K562 (cell line): ENCODE results near the gene TMEM150C. TPM values are rescaled to one million over a fixed set of nuclear protein-coding genes. Genes with fewer than 3 reads are reported as not detected.

ENCODE experiments used
- ATAC-seq: fragments of 200-7000 bp; cut with Tn5 transposase; 3 replicates; pipeline ENCODE4 v1.9.1; 2020; ENCODE audit warnings: moderate library complexity
- BruUV-seq: library from RNA; stranded (reverse); fragments of 400-500 nt; replicated peaks from 2 replicates; lab custom pipeline; 2021; lab: Mats Ljungman, UMichigan
- CTCF ChIA-PET: fragments of 300-600 bp; formaldehyde crosslinking; extraction: SDS; loops from one replicate; lab custom pipeline; 2021; ENCODE audit warnings: low intra/inter-chr PET ratio; lab: Yijun Ruan, JAX
- POLR2A ChIA-PET: fragments of 300-600, 350-650 bp; sonication (Branson Sonifier 250); formaldehyde crosslinking; extraction: SDS; loops from one replicate; lab custom pipeline; 2021; ENCODE audit warnings: antibody characterized with exemption, inconsistent platforms; lab: Yijun Ruan, JAX
- DNase-seq, 4 experiments: peaks; one replicate each; pipeline versions ENCODE4 v3.0.0 to v3.0.0-alpha.2; 2011 to 2018; ENCODE audit warnings: low spot score in 3 of 4, mixed read lengths in 3 of 4; ENCODE audit errors: extremely low read depth in 1 of 4
- FAIRE-seq: peaks from 2 replicates; lab custom pipeline; 2011; peaks lifted over from hg19 to GRCh38; lab: Jason Lieb, UNC
- H2AFZ ChIP-seq: 2 replicates; pipeline ENCODE4 v1.6.0; 2011; ENCODE audit warnings: low read depth, low read length, control low read depth, inconsistent platforms
- H3K27ac ChIP-seq: fragments of 200-600 bp; 3 replicates; pipeline ENCODE4 v1.8.0; 2011; ENCODE audit warnings: low read depth, mild to moderate bottlenecking, control low read depth, inconsistent platforms, low read length, moderate library complexity, mixed read lengths; ENCODE audit errors: extremely low read depth
- H3K27me3 ChIP-seq, 2 experiments: fragments of 300-600 bp in 1 of 2; 2 replicates in 1 of 2; 3 replicates in 1 of 2; pipeline versions ENCODE4 v1.6.0 to v1.8.0; 2011; ENCODE audit warnings: inconsistent platforms in 2 of 2, low read length in 2 of 2, mild to moderate bottlenecking in 1 of 2, mixed read lengths in 1 of 2, moderate library complexity in 1 of 2; ENCODE audit not compliant: control insufficient read depth in 2 of 2, insufficient read depth in 2 of 2
- H3K36me3 ChIP-seq: fragments of 300-600 bp; 3 replicates; pipeline ENCODE4 v1.8.0; 2011; ENCODE audit warnings: mild to moderate bottlenecking, low read length, inconsistent platforms; ENCODE audit not compliant: control insufficient read depth, insufficient read depth
- H3K4me1 ChIP-seq, 2 experiments: fragments of 200-600 bp in 1 of 2; replicated peaks in 1 of 2; 2 replicates in 1 of 2; 3 replicates in 1 of 2; pipeline versions ENCODE4 v1.5.1 to v1.8.0; 2011; ENCODE audit warnings: inconsistent platforms in 2 of 2, low read length in 2 of 2, mild to moderate bottlenecking in 1 of 2, mixed read lengths in 1 of 2, moderate library complexity in 1 of 2; ENCODE audit not compliant: control insufficient read depth in 2 of 2, insufficient read depth in 2 of 2
- H3K4me2 ChIP-seq: 2 replicates; pipeline ENCODE4 v1.6.1; 2011; ENCODE audit warnings: low read length, control low read depth, inconsistent platforms, mixed read lengths; ENCODE audit not compliant: insufficient read depth
- H3K4me3 ChIP-seq: fragments of 200-600 bp; sonication (generic), shearing (Covaris generic); 2 replicates; pipeline ENCODE4 v1.5.1; 2016; ENCODE audit warnings: control low read depth, inconsistent platforms
- H3K79me2 ChIP-seq: fragments of 200-600 bp; 3 replicates; pipeline ENCODE4 v1.8.0; 2011; ENCODE audit warnings: low read length, inconsistent platforms; ENCODE audit not compliant: control insufficient read depth, insufficient read depth
- H3K9ac ChIP-seq, 2 experiments: 2 replicates each; pipeline versions ENCODE4 v1.6.0 to v1.6.1; 2011; ENCODE audit warnings: low read depth in 2 of 2, low read length in 2 of 2, control low read depth in 1 of 2, inconsistent platforms in 1 of 2, mild to moderate bottlenecking in 1 of 2, mixed read lengths in 1 of 2; ENCODE audit not compliant: insufficient read depth in 1 of 2
- H3K9me1 ChIP-seq: one replicate; pipeline ENCODE4 v1.6.0; 2011; ENCODE audit warnings: inconsistent platforms, mild to moderate bottlenecking, low read length, moderate library complexity; ENCODE audit not compliant: control insufficient read depth, insufficient read depth
- H3K9me3 ChIP-seq: replicated peaks from 2 replicates; pipeline ENCODE4 v1.5.1; 2011; ENCODE audit warnings: low read depth, low read length, inconsistent platforms; ENCODE audit not compliant: control insufficient read depth, insufficient read depth
- H4K20me1 ChIP-seq: replicated peaks from 2 replicates; pipeline ENCODE4 v1.6.1; 2011; ENCODE audit warnings: low read length, inconsistent platforms, mixed read lengths; ENCODE audit not compliant: control insufficient read depth, insufficient read depth
- ELF1 ChIP-seq: fragments of 200-800 bp; sonication (Bioruptor generic); IDR thresholded peaks from 2 replicates; pipeline ENCODE4 v1.6.1; 2016; ENCODE audit warnings: missing genetic modification characterization, missing compliant biosample characterization
- HDAC3 ChIP-seq: fragments of 450-650 bp; IDR thresholded peaks from 2 replicates; pipeline ENCODE4 v1.6.1; 2018; ENCODE audit warnings: borderline replicate concordance, mild to moderate bottlenecking, moderate library complexity; ENCODE audit not compliant: partially characterized antibody
- ID3 ChIP-seq, 2 experiments: fragments of 250-450 bp in 1 of 2; fragments of 450-650 bp in 1 of 2; sonication (Bioruptor Pico) in 1 of 2; IDR thresholded peaks; 2 replicates each; pipeline versions ENCODE4 v1.6.1 to v1.8.0; 2016 to 2021; ENCODE audit warnings: mild to moderate bottlenecking in 2 of 2, moderate library complexity in 2 of 2, missing compliant biosample characterization in 1 of 2, missing genetic modification characterization in 1 of 2
- KAT7 ChIP-seq: sonication (generic); formaldehyde crosslinking; IDR thresholded peaks from 2 replicates; pipeline ENCODE4 v1.8.0; 2022; ENCODE audit warnings: missing genetic modification reagents, mild to moderate bottlenecking, borderline replicate concordance
- MAZ ChIP-seq, 2 experiments: fragments of 450-650 bp in 1 of 2; sonication (generic) in 1 of 2; formaldehyde crosslinking; IDR thresholded peaks in 1 of 2; conservative IDR thresholded peaks in 1 of 2; 2 replicates each; pipeline versions ENCODE4 v1.4.0 to v1.5.0; 2020; ENCODE audit warnings: mild to moderate bottlenecking in 1 of 2, missing genetic modification reagents in 1 of 2
- MCM3 ChIP-seq: fragments of 450-650 bp; IDR thresholded peaks from 2 replicates; pipeline ENCODE4 v1.6.1; 2016
- MECOM ChIP-seq: fragments of 250-450 bp; sonication (Bioruptor Pico); IDR thresholded peaks from 2 replicates; pipeline ENCODE4 v1.8.0; 2022; ENCODE audit warnings: inconsistent platforms
- NFATC3 ChIP-seq: fragments of 450-650 bp; IDR thresholded peaks from 2 replicates; pipeline ENCODE4 v1.6.1; 2017; ENCODE audit warnings: mild to moderate bottlenecking
- RFX1 ChIP-seq: fragments of 450-650 bp; IDR thresholded peaks from 2 replicates; pipeline ENCODE4 v1.6.1; 2016; ENCODE audit warnings: mild to moderate bottlenecking, moderate library complexity
- RNF2 ChIP-seq: sonication (generic); IDR thresholded peaks from 2 replicates; pipeline ENCODE4 v1.6.1; 2016
- SFPQ ChIP-seq: fragments of 200-400 bp; formaldehyde crosslinking; IDR thresholded peaks from 2 replicates; pipeline ENCODE4 v1.6.1; 2017; ENCODE audit warnings: mild to moderate bottlenecking, low read depth, low read length, moderate library complexity
- TRIM28 ChIP-seq: fragments of 450-650 bp; IDR thresholded peaks from 2 replicates; pipeline ENCODE4 v1.6.1; 2017
- ZNF551 ChIP-seq: fragments of 250-450 bp; sonication (Bioruptor Pico); IDR thresholded peaks from 2 replicates; pipeline ENCODE4 v1.5.0; 2021; ENCODE audit warnings: mild to moderate bottlenecking, moderate library complexity
- ZNF644 ChIP-seq: fragments of 200-800 bp; sonication (Bioruptor generic); IDR thresholded peaks from 2 replicates; pipeline ENCODE4 v1.6.1; 2016; ENCODE audit warnings: low read depth, missing genetic modification characterization, missing compliant biosample characterization
- WGBS: fragments of 100-300 bp; shearing (Covaris generic); methylation state at CpG from one replicate; pipeline ENCODE4 v1.1.6; 2016; ENCODE audit warnings: low coverage, mixed read lengths; ENCODE audit not compliant: insufficient coverage; ENCODE audit errors: missing lambda C conversion rate; 5-methylcytosine and 5-hydroxymethylcytosine counted together
- in situ Hi-C: fragments of 300-500 bp; cut with MboI; formaldehyde crosslinking; loops from 4 replicates; pipeline ENCODE4 v1.15.0; 2018; ENCODE audit warnings: inconsistent platforms, mixed read lengths
- intact Hi-C: fragments of 100-400 bp; cut with micrococcal nuclease; formaldehyde crosslinking; loops from 2 replicates; pipeline ENCODE4 v1.14.2; 2022
- polyA plus RNA-seq, 8 experiments: library from polyadenylated mRNA; depleted of rRNA in 4 of 8; stranded (reverse) in 5 of 8; unstranded in 3 of 8; fragments of >200 nt; fragmentation: Nextera tagmentation in 2 of 8; fragmentation: Illumina TruSeq in 1 of 8; extraction: Ambion mirVana in 2 of 8; extraction: Trizol in 1 of 8; gene quantifications; 2 replicates each; pipeline versions ENCODE4 v1.2.1 to v1.2.3, GENCODE V29; 2011 to 2014; ENCODE audit warnings: inconsistent platforms in 1 of 8, missing spikeins in 1 of 8
- total RNA-seq, 7 experiments: library from RNA; depleted of rRNA in 6 of 7; stranded (reverse); fragments of >200 nt in 6 of 7; fragmentation: Illumina TruSeq in 2 of 7; extraction: Trizol in 2 of 7; gene quantifications; 2 replicates each; pipeline versions ENCODE4 v1.2.1 to v1.2.3, GENCODE V29; 2011 to 2021; ENCODE audit warnings: low replicate concordance in 1 of 7

Gene TMEM150C
- total and polyA plus RNA-seq, 9 of the 15 experiments (the other 6 are each of a cell fraction or from before 2014, with no cell fraction given): 0.07 TPM; not detected in 8

GRCh38 chr4:82585690-82586435, 24.1 kb upstream of the TMEM150C start:
- POLR2A ChIA-PET: no interaction called here
- Histone ChIP-seq H3K4me3 (no peak overlapping the region), H3K4me1 (no peaks in the 10 kb centered on the region), H2AFZ (no peak overlapping the region), H3K9me1 (no peaks in the 10 kb centered on the region), H3K4me2 (no peak overlapping the region), H3K79me2 (no peaks in the 10 kb centered on the region), H3K9ac (no peak overlapping the region), H3K27ac (no peak overlapping the region), H4K20me1 (no peaks in the 10 kb centered on the region), H3K9me3 (no peaks in the 10 kb centered on the region), H3K36me3 (no peaks in the 10 kb centered on the region), H3K27me3 (peaks cover 3 to 25% of the 10 kb centered on the region in 2 experiments; a peak in 2 of 5 replicates)
- DNase-seq: no peak
- no peak for ATAC-seq
- TF ChIP-seq MECOM (CRISPR knock-in tag) (no peak), RFX1 (peak; percentile 58; the same call in 1 of the 2 replicates)
- CTCF ChIA-PET: interaction anchor here (0.7 kb wide), 1 partner anchor 318 kb away, joined by 3 read pairs; no protein-coding TSS in a partner anchor
- intact Hi-C loops (no loop called here), in situ Hi-C loops (no loop called here)
- no peak for FAIRE-seq
- WGBS: 0% methylated on average over 8 of the region's 8 CpGs
- BruUV-seq: no TSS peak

GRCh38 chr4:82584931-82585330, 23.1 kb upstream of the TMEM150C start:
- no TSS peak for BruUV-seq
- no peak overlapping the region for H3K4me2 ChIP-seq
- no peaks in the 10 kb centered on the region for H4K20me1 ChIP-seq
- FAIRE-seq: no peak
- no peak for DNase-seq
- no peak overlapping the region for H2AFZ ChIP-seq
- ChIA-PET POLR2A (no interaction called here), CTCF (no interaction called here)
- no peaks in the 10 kb centered on the region for H3K4me1 ChIP-seq
- no peaks in the 10 kb centered on the region for H3K9me1 ChIP-seq
- TF ChIP-seq RNF2 (no peak), HDAC3 (no peak), MCM3 (no peak), NFATC3 (no peak), ID3 (CRISPR knock-in tag; IDR thresholded peaks at IDR 0.05) (no peak), ID3 (tag; IDR thresholded peaks at IDR 0.05) (no peak), ELF1 (tag) (no peak), SFPQ (no peak), ZNF551 (CRISPR knock-in tag) (no peak), KAT7 (CRISPR knock-in tag) (no peak), ZNF644 (tag) (no peak), MAZ (CRISPR knock-in tag; conservative IDR thresholded peaks at IDR 0.05 in 1 of 2, IDR thresholded peaks at IDR 0.05 in 1 of 2) (no peak), TRIM28 (no peak)
- no peaks in the 10 kb centered on the region for H3K79me2 ChIP-seq
- peaks cover 7 to 31% of the 10 kb centered on the region in 2 experiments; a peak in 2 of 5 replicates for H3K27me3 ChIP-seq
- no peak overlapping the region for H3K4me3 ChIP-seq
- in situ Hi-C loops (no loop called here), intact Hi-C loops (no loop called here)
- no peaks in the 10 kb centered on the region for H3K36me3 ChIP-seq
- H3K9ac ChIP-seq: no peak overlapping the region
- H3K27ac ChIP-seq: no peak overlapping the region
- H3K9me3 ChIP-seq: no peaks in the 10 kb centered on the region
- ATAC-seq: no peak
- 0% methylated on average over 3 of the region's 3 CpGs for WGBS
